NCI-H82 treated with DMSO at 0.1 percent for 48 hours (cell line): Measurements from ENCODE around the gene PPFIA3.
"Not testable (repeated sequence)": the region's sequence is repeated elsewhere in the genome, so short reads cannot be mapped to it uniquely, and the experiment has no call there.

Experiments
- DNase-seq: peaks from one replicate; lab custom pipeline; 2025; ENCODE audit not compliant: unreplicated experiment; lab: John Stamatoyannopoulos, UW

Gene PPFIA3

DNA sequence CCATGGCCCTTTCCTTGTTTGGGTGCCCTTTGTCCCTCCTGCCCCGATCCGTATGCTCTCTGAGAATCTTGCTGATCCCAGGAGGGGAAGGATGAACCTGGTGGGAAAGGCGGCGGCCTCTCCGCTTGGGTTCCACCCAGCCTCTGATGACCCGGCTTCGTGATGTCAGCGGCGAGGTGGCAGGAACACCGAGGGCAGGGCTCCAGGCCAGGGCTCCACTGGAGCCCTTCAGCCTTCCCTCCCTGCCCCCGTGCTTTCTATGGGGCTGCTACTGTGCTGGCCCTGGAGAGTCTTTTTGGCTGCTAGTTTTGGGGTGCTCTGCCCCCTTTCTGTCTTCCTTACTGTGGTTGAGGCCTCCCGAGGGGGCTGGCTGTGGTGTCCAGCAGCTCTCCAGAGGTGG, 17.0 kb upstream of the PPFIA3 start:
- no peak for DNase-seq

DNA sequence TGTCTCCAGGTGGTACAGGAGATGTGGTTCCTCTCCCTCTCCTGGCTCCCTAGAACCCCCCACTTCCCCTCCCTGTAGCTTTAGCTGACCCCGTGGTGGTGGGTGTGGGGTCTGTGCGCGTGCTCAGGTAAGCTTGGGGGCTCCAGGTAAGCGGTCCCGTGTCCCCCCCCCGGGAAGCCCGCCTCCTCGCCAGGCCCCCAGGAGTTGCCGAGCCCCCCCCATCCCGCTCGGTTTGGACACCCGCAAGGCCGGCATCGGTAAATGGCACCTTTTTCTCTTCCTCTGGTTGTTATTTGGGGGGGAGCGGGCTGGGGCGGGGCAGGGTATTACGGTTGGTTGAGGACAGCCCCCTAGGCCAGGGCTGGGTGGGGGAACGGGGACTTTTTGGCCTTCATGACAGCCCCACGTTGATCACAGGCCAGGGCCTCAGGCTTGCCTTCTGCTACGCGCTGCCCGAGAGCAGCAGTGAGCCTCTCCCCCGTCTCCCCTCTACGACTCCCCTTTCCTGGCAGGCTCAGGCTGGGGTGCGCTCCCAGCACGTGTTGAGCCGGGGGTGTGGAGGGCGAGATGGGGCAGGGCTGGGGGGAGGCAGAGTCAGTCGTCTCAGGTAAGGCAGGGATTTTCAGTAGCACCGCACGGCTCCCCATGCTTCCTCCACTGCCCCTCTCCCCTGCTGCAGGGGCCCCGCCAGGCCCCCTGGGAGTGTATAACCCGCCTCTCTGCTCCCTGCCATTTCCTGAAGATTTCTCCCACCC, 15.8 kb upstream of the PPFIA3 start:
- DNase-seq, result no peak

DNA sequence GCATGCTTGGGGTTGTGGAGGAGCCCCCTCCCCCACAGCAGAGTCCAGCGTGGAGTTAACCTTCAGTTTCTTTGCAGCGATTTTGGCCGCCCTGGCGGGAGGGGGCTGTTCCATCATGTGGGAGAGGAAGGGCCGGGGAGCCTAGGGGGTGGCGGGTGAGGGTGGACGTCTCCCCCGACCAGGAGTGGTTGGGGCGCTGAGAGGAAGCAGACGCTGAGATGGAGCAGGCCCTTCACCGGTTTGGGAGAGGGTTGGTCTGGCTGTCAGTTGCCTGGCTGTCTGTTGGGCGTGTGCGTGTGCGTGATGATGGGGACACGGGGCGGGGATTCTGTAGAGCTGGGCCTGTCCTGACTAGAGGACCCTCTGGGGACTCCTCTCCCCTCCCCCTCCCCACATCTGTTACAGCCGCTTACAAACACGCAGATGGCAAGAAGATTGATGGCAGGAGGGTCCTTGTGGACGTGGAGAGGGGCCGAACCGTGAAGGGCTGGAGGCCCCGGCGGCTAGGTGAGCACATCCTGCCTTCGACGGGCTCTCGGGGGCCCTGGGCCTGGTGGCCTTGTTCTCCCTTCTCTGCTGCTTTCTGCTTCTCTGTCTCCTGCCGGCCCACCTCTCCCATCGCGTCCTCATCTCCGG, 15.0 kb upstream of the PPFIA3 start:
- peak; percentile 82 for DNase-seq

DNA sequence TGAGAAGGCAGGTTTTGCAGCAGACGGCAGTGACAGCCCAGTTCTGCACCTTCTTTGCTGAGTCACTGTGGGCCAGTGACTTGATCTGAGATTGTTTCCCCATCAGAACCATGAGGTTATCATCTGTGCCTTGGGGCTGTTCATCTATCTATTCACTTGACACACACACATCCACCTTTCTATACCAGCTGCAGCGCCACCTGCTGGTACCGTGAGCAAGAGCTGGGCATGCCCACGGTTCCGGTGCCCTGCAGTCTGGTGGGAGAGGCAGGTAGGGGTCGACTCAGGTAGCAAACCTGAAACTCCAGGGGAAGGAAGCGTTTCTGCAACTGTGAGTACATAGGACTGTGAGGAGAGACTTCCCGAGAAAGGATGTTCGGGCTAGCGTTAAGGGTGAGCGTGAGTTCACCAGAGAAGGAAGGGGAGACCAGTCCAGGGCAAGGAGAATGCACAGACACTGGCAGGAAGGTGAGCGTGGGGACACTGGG, 12.7 kb upstream of the PPFIA3 start:
- no peak for DNase-seq

DNA sequence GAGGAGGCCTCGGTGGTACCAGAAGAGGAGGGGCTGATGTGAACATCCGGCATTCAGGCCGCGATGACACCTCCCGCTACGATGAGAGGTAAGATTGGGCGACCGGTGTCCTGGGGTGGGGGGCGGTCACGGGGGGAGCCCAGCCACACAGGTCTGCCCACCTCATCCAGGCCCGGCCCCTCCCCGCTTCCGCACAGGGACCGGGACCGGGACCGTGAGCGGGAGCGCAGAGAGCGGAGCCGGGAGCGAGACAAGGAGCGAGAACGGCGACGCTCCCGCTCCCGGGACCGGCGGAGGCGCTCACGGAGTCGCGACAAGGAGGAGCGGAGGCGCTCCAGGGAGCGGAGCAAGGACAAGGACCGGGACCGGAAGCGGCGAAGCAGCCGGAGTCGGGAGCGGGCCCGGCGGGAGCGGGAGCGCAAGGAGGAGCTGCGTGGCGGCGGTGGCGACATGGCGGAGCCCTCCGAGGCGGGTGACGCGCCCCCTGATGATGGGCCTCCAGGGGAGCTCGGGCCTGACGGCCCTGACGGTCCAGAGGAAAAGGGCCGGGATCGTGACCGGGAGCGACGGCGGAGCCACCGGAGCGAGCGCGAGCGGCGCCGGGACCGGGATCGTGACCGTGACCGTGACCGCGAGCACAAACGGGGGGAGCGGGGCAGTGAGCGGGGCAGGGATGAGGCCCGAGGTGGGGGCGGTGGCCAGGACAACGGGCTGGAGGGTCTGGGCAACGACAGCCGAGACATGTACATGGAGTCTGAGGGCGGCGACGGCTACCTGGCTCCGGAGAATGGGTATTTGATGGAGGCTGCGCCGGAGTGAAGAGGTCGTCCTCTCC, 11.5 kb upstream of the PPFIA3 start:
- DNase-seq, result no peak

DNA sequence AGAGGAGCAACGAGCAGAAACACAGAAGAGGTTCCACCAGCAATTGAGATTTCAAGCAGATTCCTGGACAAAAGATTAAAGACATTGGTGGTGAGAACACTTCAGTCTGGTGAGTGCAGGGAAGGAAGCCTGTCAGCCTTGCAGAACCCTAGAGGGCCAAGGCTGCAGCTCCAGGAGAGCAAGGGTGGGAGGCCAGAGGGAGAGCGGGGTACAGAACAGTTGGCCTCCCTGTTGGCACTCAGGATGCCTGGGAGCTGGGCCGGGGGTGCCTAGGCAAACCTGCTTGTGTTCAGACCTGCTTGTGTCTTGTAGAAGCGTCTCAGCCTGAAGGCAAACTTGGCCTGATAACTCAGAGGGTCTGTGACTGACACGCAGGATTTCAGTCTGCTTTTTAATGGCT, 10.3 kb upstream of the PPFIA3 start:
- no peak for DNase-seq

DNA sequence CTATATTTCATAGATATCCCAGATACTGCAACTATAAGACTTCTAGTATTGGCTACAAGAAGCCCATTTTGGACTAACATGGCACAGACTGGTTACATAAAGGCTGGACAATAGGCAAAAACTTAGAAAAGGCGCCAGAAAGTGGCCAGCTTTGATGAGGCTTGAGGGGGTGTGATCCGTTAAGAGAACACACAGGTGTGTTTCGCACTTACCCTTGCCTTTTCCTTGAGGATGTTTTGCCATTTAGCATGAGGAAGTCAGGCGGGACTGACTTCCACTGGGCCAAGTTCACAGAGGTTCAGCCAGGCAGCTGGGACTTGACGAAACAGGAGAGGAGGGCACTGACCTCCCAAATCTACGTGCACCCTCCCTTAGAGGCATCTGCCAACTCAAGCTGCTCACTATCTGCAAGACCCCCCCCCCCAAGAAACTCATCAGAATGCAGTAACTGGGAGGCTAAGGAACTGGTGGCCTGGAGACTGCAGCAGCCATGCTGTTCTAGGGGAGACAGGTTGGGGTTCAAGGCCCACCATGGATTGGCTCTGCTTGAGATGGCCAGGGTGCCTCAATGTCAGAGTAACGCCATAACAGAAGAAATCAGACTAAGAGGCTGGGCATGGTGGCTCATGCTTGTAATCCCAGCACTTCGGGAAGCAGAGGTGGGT, 9.6 kb upstream of the PPFIA3 start:
- no peak for DNase-seq

DNA sequence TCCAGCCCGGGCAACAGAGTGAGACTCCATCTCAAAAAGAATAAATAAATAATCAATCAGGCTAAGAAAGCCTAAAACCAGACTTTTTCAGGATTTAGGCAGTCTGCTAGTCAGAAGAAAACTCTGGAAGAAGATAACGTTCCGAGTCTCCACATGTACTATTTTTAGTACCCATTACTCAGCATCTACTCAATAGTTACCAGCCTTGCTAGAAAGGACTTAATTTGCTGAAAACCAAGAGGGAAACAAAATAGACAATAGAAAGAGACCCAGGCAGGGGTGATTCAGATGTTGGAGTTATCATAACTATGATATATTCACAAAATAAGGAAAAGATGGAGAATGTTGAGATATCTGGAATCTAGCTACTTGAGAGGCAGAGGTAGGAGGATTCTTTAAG, 8.8 kb upstream of the PPFIA3 start:
- DNase-seq, result no peak

DNA sequence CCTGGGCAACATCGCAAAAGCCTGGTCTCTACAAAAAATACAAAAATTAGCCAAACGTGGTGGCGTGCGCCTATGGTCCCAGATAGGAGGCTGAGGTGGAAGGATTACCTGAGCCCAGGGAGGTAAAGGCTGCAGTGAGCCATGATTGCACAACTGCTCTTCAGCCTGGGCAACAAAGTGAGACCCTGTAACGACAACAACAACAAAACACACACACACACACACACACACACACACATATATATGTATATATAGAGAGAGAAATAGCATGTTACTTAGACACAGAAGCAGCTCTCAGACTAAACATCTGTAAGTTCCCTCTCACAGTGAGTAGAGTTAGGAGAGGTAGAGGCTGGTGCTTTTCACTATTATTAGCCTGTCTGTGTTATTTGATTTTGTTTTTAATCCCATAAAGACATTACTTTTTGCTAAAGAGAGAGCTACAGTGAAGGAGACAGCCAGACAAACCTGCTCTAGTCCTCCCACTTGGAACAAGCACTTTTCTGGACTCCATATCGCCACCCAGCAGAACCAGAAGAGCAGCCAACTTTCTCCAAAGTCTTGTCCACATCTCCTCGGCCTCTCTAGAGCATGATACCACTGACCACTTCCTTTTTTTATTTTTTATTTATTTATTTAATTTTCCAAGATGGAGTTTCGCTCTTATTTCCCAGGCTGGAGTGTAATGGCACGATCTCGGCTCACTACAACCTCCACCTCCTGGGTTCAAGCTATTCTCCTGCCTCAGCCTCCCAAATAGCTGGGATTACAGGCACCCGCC, 7.9 kb upstream of the PPFIA3 start:
- DNase-seq, result no peak

DNA sequence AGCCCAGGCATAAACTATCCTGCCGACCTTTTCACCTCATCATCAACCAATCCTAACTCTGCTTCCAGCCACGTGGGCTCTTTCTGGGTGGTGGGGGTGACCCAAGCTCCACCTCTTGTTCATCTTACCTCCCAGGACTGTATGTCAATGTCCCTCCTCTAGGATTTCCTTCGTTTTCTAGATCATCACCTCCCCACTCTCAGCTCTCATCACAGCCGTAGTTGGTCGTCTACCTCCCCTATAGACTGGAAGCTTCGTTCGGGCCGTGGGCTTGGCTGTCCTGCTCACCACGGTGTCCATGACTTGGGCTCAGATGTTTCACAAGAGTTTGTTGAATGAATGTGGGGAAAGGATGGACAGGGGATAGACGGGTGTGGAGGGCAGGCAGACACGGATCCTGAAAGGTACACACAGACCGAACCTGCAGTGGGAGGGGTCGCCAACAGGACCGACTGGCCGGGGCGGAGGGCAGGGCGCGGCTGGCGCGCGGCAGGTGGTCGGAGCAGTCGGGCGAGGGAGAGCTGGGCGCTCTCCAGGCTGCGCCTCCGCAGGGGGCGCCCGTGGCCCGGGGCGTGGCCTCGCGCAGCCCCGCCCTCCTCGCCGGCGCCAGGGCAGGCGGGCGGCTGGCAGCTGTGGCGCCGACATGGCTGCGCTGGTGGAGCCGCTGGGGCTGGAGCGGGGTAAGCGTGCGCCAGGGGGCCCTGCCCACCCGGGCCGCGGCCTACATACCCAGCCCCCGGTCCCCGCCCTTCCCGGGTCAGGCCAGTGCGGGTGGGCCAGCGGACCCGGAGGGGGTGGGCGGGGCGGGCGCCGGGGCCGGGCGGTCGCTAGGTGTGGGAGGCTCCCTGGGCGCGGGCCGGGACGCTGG, 5.3 kb upstream of the PPFIA3 start, which contains the start of gene LIN7B:
Gene LIN7B (plus strand): TSS at position 609 of the 868 bp plus-strand sequence. CDS start 35 bp downstream, at position 644.
- DNase-seq, result peak; percentile 69

DNA sequence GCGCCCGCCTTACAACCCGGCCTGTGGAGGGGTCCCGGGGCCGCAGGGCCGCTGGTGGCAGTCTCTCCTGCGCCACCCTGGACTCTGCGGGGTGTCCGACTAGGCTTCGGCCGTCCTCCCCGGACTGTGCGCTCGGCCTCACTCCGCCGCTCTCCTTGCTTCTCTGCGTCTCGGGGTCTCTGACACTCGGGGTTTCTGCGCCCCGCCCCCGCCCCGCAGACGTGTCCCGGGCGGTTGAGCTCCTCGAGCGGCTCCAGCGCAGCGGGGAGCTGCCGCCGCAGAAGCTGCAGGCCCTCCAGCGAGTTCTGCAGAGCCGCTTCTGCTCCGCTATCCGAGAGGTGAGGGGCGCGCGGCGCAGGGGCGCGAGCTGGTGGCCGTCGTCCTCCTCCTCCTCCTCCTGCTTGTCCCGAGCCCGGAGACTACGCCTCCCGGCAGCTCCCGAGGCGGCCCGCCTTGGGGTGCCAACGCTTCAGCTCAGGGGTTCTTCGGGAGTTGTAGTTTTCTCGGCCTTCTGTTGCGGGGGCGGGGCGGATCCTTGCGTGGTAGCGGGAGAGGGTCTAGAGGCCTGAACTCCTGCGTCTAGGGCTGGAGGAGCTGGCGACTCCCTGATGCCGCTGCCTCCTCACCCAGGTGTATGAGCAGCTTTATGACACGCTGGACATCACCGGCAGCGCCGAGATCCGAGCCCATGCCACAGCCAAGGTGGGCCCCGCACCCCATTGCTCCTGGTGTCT, 4.5 kb upstream of the PPFIA3 start:
- peak; percentile 32 for DNase-seq

DNA sequence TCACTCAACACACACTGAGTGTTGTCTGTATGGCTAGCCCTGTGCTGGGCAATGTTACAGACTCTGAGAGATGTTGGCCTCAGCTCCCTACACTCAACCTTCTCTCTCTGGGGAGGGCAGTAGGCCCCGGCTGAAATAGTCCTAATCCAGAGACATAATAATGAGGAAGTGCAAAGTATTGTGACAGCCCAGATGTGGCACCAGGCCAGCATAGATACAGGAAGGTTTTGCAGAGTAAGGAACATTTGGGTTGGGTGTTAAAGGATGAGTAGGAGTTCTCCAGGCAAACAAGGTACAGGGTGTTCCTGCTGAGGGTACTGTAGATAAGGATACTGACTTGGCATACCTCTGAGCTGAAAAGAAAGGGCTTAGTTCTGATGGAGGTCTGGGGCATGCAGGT, 2.8 kb upstream of the PPFIA3 start:
- DNase-seq, result no peak

DNA sequence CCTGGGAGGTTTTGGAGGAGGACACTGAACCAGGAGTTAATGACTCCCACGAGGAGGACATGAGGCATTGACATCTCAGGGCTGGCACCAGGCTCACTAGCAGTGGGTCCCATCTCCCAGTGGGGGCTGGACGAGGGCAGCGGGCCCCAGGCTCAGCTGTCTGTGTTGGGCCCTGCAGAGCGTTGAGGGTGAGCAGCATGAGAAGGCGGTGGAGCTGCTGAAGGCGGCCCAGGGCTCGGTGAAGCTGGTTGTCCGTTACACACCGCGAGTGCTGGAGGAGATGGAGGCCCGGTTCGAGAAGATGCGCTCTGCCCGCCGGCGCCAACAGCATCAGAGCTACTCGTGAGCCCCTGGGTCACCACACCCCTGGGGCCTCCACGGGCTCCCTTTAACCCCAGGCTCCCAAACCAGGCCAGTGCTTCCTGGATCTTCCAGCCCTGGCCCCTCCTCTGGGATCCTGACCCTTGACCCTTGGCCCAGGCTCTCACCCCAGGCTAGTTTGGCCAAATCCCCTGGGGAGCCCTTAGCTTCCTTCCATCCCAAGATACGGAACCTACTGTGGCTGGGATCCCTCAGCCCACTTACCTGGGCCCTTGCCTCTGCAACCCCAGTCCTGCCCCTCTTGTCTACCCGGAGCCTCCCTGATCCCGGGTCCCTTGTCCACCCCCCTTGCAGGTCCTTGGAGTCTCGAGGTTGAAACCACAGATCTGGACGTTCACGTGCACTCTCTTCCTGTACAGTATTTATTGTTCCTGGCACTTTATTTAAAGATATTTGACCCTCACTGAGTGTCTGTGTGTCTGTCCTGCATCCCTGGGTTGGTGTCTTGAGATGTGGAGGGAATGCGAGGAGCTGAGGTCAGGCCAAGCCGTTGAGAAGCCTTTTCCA, 1.4 kb upstream of the PPFIA3 start:
- DNase-seq, result no peak

DNA sequence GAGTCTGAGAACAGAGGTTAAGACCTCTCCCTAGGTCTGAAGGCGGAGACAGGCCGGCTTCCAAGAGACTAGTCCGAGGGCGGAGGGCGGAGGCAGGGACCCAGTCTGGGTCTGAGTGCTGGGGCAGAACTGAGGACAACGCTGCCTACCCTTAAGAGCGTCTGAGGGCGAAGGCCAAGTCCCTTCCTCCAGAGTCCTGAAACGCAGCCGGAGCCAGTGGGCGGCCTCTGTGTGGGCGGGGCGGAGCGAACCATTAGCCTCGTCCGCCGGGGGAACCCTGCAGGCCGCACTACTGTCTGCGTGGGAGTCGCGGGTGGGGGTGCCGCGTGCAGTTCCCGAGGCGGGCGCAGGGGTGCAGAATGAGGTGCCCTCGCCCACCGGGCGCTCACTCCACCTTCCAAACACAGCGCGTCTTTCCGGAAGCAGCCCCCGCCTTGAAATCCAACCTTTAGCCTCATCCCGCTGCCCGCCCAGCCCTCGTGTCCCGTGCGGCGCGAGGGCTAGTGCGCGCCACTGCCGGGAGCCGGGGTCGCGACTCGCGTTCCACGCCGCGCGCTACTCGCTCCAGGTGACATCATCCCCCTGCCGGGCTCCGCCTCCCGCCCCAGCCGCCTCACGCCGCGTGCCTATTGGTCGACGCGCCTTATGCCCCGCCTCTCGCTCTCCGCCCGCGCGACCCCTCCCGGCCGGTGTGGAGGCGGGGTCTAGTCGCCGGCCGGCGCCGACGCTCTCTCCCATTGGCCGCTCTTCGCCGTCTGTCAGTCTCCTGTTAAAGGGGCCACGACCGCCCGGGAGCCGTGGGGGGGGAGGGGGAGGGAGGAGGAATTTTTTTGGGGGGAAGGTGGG, 556 bp upstream of the PPFIA3 start, which contains the start of gene C19orf73:
Gene C19orf73 (minus strand): TSS at position 579 of the 846 bp plus-strand sequence. CDS start 121 bp downstream, at position 458.
- DNase-seq, result peak; percentile 89

DNA sequence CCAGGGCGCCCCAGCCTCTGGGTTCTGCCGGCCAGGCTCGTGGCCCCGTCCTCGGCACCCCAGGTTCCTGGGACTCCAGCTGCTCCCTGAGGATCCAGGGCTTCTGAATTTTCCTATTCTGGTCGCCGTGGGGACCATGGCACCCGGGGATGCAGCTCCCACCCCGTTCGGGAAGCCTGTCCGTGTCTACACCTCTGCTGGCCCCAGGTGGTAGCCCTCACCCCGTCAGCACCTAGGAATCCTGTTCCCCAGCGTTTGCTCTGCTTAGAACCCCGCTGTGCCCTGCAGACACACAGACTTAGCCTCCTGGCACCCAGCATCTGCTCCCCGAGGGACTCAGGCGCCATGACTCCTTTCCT, 960 bp downstream of the PPFIA3 start:
- no peak for DNase-seq

DNA sequence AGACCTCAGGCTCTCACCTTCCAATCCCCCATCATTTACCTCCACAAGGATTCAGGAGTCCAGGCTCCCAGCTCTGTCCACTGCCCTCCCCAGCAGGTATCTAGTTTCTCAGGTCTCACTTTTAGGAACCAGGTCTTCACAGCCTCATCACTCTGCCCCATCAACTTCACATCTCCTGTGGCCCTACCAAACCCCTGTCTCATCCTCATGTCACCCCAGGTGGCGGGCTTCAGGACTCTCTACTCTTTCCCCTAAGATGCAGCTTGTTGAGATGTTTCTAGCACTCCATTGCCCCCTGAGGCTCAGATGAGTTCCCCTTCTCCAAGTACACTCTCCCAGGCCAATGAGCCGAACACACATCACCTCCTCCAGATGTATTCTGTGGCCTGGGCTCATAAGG, 1.5 kb downstream of the PPFIA3 start:
- no peak for DNase-seq

DNA sequence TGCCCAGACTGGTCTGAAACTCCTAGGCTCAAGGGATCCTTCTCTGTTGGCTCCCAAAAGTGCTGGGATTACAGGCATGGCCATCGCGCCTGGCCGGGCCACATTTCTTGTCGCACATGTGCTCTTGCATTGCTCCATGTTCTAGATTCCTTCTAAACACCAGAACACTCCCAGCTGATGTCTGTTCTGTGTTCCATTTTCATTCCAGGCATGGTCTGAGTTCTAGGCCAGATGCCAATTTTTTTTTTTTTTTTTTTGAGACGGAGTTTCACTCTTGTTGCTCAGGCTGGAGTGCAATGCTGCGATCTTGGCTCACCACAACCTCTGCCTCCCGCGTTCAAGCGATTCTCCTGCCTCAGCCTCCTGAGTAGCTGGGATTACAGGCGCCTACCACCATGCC, 2.5 kb downstream of the PPFIA3 start:
- not testable (repeated sequence) for DNase-seq
